Liver (tissue), 9 donors: ENCODE measurements around the gene TM9SF1. TPM values are rescaled to one million over a fixed set of nuclear protein-coding genes. Genes with fewer than 3 reads are reported as not detected.

ENCODE experiments used
- DNase-seq: peaks from one replicate; pipeline ENCODE4 v3.0.0-alpha.2; 2017; ENCODE audit warnings: low spot score
- H3K27ac ChIP-seq, 2 donors: one replicate each; pipeline ENCODE4 v1.7.0; 2013; ENCODE audit warnings: inconsistent platforms in 2 of 2, low read length in 2 of 2, control low read depth in 1 of 2, low read depth in 1 of 2, mild to moderate bottlenecking in 1 of 2
- H3K27me3 ChIP-seq, 4 donors: one replicate each; pipeline versions ENCODE4 v1.6.1 to v1.7.0; 2013; ENCODE audit warnings: low read length in 3 of 4, inconsistent platforms in 1 of 4, mild to moderate bottlenecking in 1 of 4, moderate library complexity in 1 of 4; ENCODE audit not compliant: control insufficient read depth in 4 of 4, insufficient read depth in 4 of 4
- H3K36me3 ChIP-seq, 4 donors: one replicate each; pipeline versions ENCODE4 v1.6.1 to v1.7.0; 2013; ENCODE audit warnings: low read length in 3 of 4, mild to moderate bottlenecking in 3 of 4, low read depth in 1 of 4, moderate library complexity in 1 of 4; ENCODE audit not compliant: control insufficient read depth in 4 of 4, insufficient read depth in 3 of 4
- H3K4me1 ChIP-seq, 4 donors: one replicate each; pipeline versions ENCODE4 v1.6.1 to v1.7.0; 2013; ENCODE audit warnings: low read length in 3 of 4, mild to moderate bottlenecking in 3 of 4, moderate library complexity in 1 of 4; ENCODE audit not compliant: control insufficient read depth in 4 of 4, insufficient read depth in 4 of 4
- H3K4me3 ChIP-seq, 3 donors: one replicate each; pipeline versions ENCODE4 v1.6.1 to v1.7.0; 2013; ENCODE audit warnings: low read length in 3 of 3, control low read depth in 1 of 3, low read depth in 1 of 3, mild to moderate bottlenecking in 1 of 3
- H3K9ac ChIP-seq, 2 donors: one replicate each; pipeline ENCODE4 v1.7.0; 2013; ENCODE audit warnings: low read length in 2 of 2, mild to moderate bottlenecking in 2 of 2, moderate library complexity in 2 of 2, control low read depth in 1 of 2, low read depth in 1 of 2
- H3K9me3 ChIP-seq, 4 donors: one replicate each; pipeline versions ENCODE4 v1.6.1 to v1.7.0; 2013; ENCODE audit warnings: low read length in 3 of 4; ENCODE audit not compliant: control insufficient read depth in 4 of 4
- ATF3 ChIP-seq: IDR thresholded peaks from 2 replicates; pipeline ENCODE4 v1.6.1; 2016; ENCODE audit warnings: antibody characterized with exemption
- CTCF ChIP-seq: fragments of 150-350 bp; IDR thresholded peaks from 2 replicates; pipeline ENCODE4 v1.5.1; 2017; ENCODE audit warnings: improper control_type of control experiment, low read depth, low read length; ENCODE audit not compliant: missing input control
- EGR1 ChIP-seq, 2 donors: IDR thresholded peaks; 2 replicates each; pipeline ENCODE4 v1.6.1; 2016 to 2018; ENCODE audit warnings: antibody characterized with exemption in 2 of 2, low read depth in 2 of 2
- FOXA1 ChIP-seq: IDR thresholded peaks from 2 replicates; pipeline ENCODE4 v1.6.1; 2016; ENCODE audit warnings: antibody characterized with exemption
- FOXA2 ChIP-seq: IDR thresholded peaks from 2 replicates; pipeline ENCODE4 v1.6.1; 2016; ENCODE audit warnings: antibody characterized with exemption
- GABPA ChIP-seq, 2 donors: IDR thresholded peaks in 1 of 2; conservative IDR thresholded peaks in 1 of 2; 2 replicates each; pipeline ENCODE4 v1.6.1; 2016; ENCODE audit warnings: antibody characterized with exemption in 2 of 2, mild to moderate bottlenecking in 1 of 2, moderate library complexity in 1 of 2
- HNF4A ChIP-seq, 2 donors: conservative IDR thresholded peaks; 2 replicates each; pipeline ENCODE4 v1.6.1; 2016; ENCODE audit warnings: antibody characterized with exemption in 2 of 2, mild to moderate bottlenecking in 2 of 2
- HNF4G ChIP-seq: IDR thresholded peaks from 2 replicates; pipeline ENCODE4 v1.6.1; 2016; ENCODE audit warnings: antibody characterized with exemption
- JUND ChIP-seq, 2 donors: IDR thresholded peaks; 2 replicates each; pipeline ENCODE4 v1.6.1; 2016; ENCODE audit warnings: antibody characterized with exemption in 2 of 2
- MAX ChIP-seq: IDR thresholded peaks from 2 replicates; pipeline ENCODE4 v1.6.1; 2016; ENCODE audit warnings: antibody characterized with exemption
- NR2F2 ChIP-seq: IDR thresholded peaks from 2 replicates; pipeline ENCODE4 v1.6.1; 2016; ENCODE audit warnings: antibody characterized with exemption
- RAD21 ChIP-seq, 2 donors: IDR thresholded peaks; 2 replicates each; pipeline ENCODE4 v1.6.1; 2016; ENCODE audit warnings: antibody characterized with exemption in 2 of 2, mild to moderate bottlenecking in 2 of 2
- REST ChIP-seq: IDR thresholded peaks from 2 replicates; pipeline ENCODE4 v1.6.1; 2016; ENCODE audit warnings: antibody characterized with exemption, mild to moderate bottlenecking
- RXRA ChIP-seq, 2 donors: IDR thresholded peaks; 2 replicates each; pipeline ENCODE4 v1.6.1; 2017 to 2018; ENCODE audit warnings: antibody characterized with exemption in 2 of 2, mild to moderate bottlenecking in 1 of 2
- TAF1 ChIP-seq: conservative IDR thresholded peaks from 2 replicates; pipeline ENCODE4 v1.6.1; 2016; ENCODE audit warnings: antibody characterized with exemption, mild to moderate bottlenecking
- YY1 ChIP-seq: IDR thresholded peaks from 2 replicates; pipeline ENCODE4 v1.6.1; 2016; ENCODE audit warnings: antibody characterized with exemption, mild to moderate bottlenecking
- ZBTB33 ChIP-seq: IDR thresholded peaks from 2 replicates; pipeline ENCODE4 v1.6.1; 2016; ENCODE audit warnings: antibody characterized with exemption
- WGBS: extraction: QIAGEN DNeasy Blood & Tissue Kit; methylation state at CpG from one replicate; pipeline ENCODE4 v1.1.7; 2013; 5-methylcytosine and 5-hydroxymethylcytosine counted together
- polyA plus RNA-seq, 2 donors: library from polyadenylated mRNA; stranded (reverse) in 1 of 2; unstranded in 1 of 2; fragments of 200-250 nt in 1 of 2; fragments of >200 nt in 1 of 2; fragmentation: Nextera tagmentation in 1 of 2; extraction: Ambion mirVana in 1 of 2; gene quantifications; one replicate each; pipeline versions ENCODE4 v1.2.1 to v1.2.3, GENCODE V29; 2013 to 2015
- total RNA-seq, 2 donors: library from RNA; depleted of rRNA; stranded (reverse); fragments of >200 nt; gene quantifications; one replicate each; pipeline ENCODE4 v1.2.3, GENCODE V29; 2014
- donor health status: healthy.
- donor health status: healthy.
- donor health status: healthy.
- donor health status: healthy.
- donor health status: healthy.

The TM9SF1 gene
- total and polyA plus RNA-seq, 4 donors, result 27.5 to 76.2 (median 38.5) TPM

- TF ChIP-seq CTCF (no peak), MAX (no peak), FOXA2 (no peak)
Measured at GRCh38 chr14:24183014-24183481, 12.2 kb downstream of the TM9SF1 start (continued).

- DNase-seq, result no peak
- Histone ChIP-seq H3K4me3 (no peak overlapping the region), H3K4me1 (peaks cover 0 to 23% (median 14%) of the 10 kb centered on the region in 4 donors), H3K9ac (no peak overlapping the region), H3K9me3 (no peaks in the 10 kb centered on the region), H3K27me3 (no peaks in the 10 kb centered on the region), H3K36me3 (peaks cover 17 to 81% (median 26%) of the 10 kb centered on the region in 4 donors), H3K27ac (no peak overlapping the region)
- WGBS, result 93% methylated on average over 14 of the region's 14 CpGs
- TF ChIP-seq GABPA (IDR thresholded peaks at IDR 0.05 in 1 of 2, conservative IDR thresholded peaks at IDR 0.05 in 1 of 2) (no peak), RXRA (IDR thresholded peaks at IDR 0.05) (no peak), RAD21 (IDR thresholded peaks at IDR 0.05) (no peak), YY1 (no peak), NR2F2 (no peak), REST (no peak), FOXA2 (no peak), EGR1 (IDR thresholded peaks at IDR 0.05; ENCODE audit: low read depth in 2 of 2) (no peak), HNF4G (no peak), JUND (IDR thresholded peaks at IDR 0.05) (no peak), ZBTB33 (no peak), TAF1 (no peak), HNF4A (conservative IDR thresholded peaks at IDR 0.05) (no peak), CTCF (no peak), ATF3 (no peak), FOXA1 (no peak)
Measured at GRCh38 chr14:24182110-24182882, 12.9 kb downstream of the TM9SF1 start.
